ENCODE results near the gene EHD3. TPM values are rescaled to one million over a fixed set of nuclear protein-coding genes. Genes with fewer than 3 reads are reported as not detected.
A peak's percentile ranks its signal among the peaks of the same experiment; 100 is the strongest.

Gene EHD3
- total and polyA plus RNA-seq, 11 donors = 8.9 to 31.9 (median 24.0) TPM

DNA sequence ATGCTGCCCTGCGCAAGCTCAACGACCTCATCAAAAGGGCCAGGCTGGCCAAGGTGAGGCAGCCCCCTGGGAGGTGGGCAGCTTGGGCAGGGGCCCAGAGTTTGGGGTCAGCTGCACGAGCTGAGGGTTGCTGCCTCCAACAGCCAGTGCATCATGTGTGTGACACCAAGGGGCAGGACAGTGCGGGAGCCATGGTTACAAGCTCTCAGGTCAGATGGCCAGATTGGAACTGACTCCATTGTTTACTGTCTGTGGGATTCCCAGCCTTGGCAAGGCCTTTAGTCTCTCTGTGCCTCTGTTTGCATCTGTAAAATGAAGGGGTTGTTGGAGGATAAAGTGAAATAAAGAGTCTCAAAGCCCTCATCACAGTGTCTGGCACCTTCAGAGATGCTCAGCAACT lies 26.9 kb downstream of the EHD3 start:
- WGBS, 4 donors = 87 to 96% (median 92%) methylated on average over 3 to 4 of the region's 4 CpGs
- H3K9me3 ChIP-seq = no peaks in the 10 kb centered on the region
- TF ChIP-seq, protein P1, sequence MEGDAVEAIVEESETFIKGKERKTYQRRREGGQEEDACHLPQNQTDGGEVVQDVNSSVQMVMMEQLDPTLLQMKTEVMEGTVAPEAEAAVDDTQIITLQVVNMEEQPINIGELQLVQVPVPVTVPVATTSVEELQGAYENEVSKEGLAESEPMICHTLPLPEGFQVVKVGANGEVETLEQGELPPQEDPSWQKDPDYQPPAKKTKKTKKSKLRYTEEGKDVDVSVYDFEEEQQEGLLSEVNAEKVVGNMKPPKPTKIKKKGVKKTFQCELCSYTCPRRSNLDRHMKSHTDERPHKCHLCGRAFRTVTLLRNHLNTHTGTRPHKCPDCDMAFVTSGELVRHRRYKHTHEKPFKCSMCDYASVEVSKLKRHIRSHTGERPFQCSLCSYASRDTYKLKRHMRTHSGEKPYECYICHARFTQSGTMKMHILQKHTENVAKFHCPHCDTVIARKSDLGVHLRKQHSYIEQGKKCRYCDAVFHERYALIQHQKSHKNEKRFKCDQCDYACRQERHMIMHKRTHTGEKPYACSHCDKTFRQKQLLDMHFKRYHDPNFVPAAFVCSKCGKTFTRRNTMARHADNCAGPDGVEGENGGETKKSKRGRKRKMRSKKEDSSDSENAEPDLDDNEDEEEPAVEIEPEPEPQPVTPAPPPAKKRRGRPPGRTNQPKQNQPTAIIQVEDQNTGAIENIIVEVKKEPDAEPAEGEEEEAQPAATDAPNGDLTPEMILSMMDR (IDR thresholded peaks at IDR 0.05) = no peak
- no peak for TF ChIP-seq POLR2A (IDR thresholded peaks at IDR 0.05)
- H3K27me3 ChIP-seq = no peaks in the 10 kb centered on the region
- DNase-seq = peak in 1 of 5 donors; percentile 17
- no peak overlapping the region for H3K4me3 ChIP-seq
- no peak overlapping the region for H3K27ac ChIP-seq
- peaks cover 0 to 39% (median 19%) of the 10 kb centered on the region in 9 donors for H3K36me3 ChIP-seq
- intact Hi-C loops (cut with DNase I) = no loop called here
- H3K4me1 ChIP-seq = peaks cover 0 to 17% (median 0%) of the 10 kb centered on the region in 12 donors
- ATAC-seq = no peak

DNA sequence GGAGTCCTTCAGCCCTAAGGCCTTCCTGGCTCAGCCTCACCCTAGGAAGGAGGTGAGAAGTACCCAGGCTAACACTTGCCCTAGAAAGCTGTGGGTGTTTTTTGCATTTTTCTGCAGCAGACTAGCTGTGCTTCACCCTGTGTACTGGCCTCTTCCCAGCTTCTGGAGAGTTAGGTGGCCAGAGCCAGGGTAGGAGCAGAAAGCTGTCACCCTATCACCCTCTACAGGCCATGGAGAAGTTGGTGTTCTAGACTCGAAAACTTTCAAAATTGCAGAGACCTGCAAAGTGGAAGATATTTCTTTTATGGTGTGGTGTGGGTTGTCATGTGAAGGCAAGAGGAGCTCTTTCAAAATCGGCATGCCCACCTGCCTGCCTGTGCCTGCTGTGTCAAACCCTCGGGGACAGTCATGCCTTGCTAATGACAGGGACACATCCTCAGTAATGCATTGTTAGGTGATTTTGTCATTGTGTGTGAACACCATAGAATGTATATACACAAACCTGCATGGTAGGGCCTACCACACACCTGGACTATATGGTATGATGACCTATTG lies 29.8 kb downstream of the EHD3 start:
- H3K4me1 ChIP-seq = peaks cover 0 to 5% (median 0%) of the 10 kb centered on the region in 12 donors
- H3K9me3 ChIP-seq = no peaks in the 10 kb centered on the region
- DNase-seq = no peak
- no peak overlapping the region for H3K27ac ChIP-seq
- no peaks in the 10 kb centered on the region for H3K27me3 ChIP-seq
- H3K36me3 ChIP-seq = peaks cover 0 to 43% (median 24%) of the 10 kb centered on the region in 9 donors
- H3K4me3 ChIP-seq = no peak overlapping the region
- intact Hi-C loops (cut with DNase I) = no loop called here
- 72 to 78% (median 77%) methylated on average over 3 of the region's 3 CpGs for whole genome bisulfite sequencing, 4 donors
- peak; percentile 68 to 76 (median 74) for ATAC-seq
- TF ChIP-seq, protein P1 (IDR thresholded peaks at IDR 0.05) = peak in 8 of 12 donors; percentile 13 to 44 (median 31)
- TF ChIP-seq POLR2A (IDR thresholded peaks at IDR 0.05) = no peak

DNA sequence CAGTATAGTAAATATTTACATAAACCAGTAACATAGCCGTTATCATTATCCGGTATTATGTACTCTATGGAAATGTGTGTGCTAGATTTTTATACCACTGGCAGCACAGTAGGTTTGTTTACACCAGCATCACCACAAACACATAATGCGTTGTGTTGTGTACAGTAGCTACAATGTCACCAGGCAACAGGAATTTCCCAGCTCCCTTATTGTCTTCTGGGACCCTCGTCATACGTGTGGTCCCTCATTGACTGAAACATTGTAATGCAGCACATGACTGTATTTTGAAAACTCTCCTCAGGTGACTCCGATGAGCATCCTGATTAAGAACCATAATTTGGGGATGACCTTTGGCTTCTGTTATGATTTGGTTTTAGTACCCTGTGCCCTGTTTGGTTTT lies 31.3 kb downstream of the EHD3 start:
- no peak for TF ChIP-seq POLR2A (IDR thresholded peaks at IDR 0.05)
- TF ChIP-seq, protein P1 (IDR thresholded peaks at IDR 0.05) = no peak
- ATAC-seq = no peak
- intact Hi-C loops (cut with DNase I) = loop anchor here in 1 of 10 donors (5.0 kb wide), 1 partner anchor 67 kb away; no protein-coding TSS in a partner anchor
- H3K36me3 ChIP-seq = peaks cover 0 to 39% (median 24%) of the 10 kb centered on the region in 9 donors
- no peak overlapping the region for H3K4me3 ChIP-seq
- WGBS, 4 donors = 81 to 96% (median 93%) methylated on average over 6 of the region's 6 CpGs
- H3K27me3 ChIP-seq = no peaks in the 10 kb centered on the region
- H3K4me1 ChIP-seq = peaks cover 0 to 20% (median 0%) of the 10 kb centered on the region in 12 donors
- DNase-seq = no peak
- no peaks in the 10 kb centered on the region for H3K9me3 ChIP-seq
- no peak overlapping the region for H3K27ac ChIP-seq

DNA sequence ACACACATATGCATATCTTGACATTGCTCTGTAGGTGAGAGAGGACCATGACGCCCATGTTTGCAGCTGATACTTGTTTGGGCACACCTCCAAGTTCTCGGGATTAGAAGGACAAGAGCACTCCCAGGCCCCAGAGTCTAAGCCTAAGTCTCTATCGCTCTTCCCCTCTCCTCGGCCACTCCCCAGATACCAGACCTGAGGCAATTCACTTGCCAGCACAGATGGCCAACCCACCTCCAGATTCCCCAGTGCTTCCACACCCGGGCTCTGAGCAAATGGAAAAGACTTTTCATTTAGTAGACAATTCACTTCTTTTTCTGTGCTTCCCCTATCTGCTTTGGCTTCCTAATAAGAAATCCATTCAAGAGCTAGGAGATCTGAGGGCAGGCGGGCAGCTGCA lies 32.9 kb downstream of the EHD3 start:
- ATAC-seq (no peak), DNase-seq (no peak)
- Histone ChIP-seq H3K27me3 (no peaks in the 10 kb centered on the region), H3K4me1 (peaks cover 0 to 29% (median 0%) of the 10 kb centered on the region in 12 donors), H3K36me3 (peaks cover 0 to 27% (median 10%) of the 10 kb centered on the region in 9 donors), H3K27ac (no peak overlapping the region), H3K9me3 (no peaks in the 10 kb centered on the region), H3K4me3 (no peak overlapping the region)
- intact Hi-C loops (cut with DNase I) = loop anchor here in 1 of 10 donors (5.0 kb wide), 1 partner anchor 65 kb away; no protein-coding TSS in a partner anchor
- TF ChIP-seq, protein P1 (IDR thresholded peaks at IDR 0.05) = no peak
- no peak for TF ChIP-seq POLR2A (IDR thresholded peaks at IDR 0.05)
- 65 to 71% (median 69%) methylated on average over 6 of the region's 6 CpGs for WGBS, 4 donors
